Activated CD8-positive, alpha-beta memory T cell treated with anti-CD3 and anti-CD28 coated beads, Interleukin-2, amount 50 U/mL, for 1 hour (primary cell): ENCODE measurements around the gene CLDN15.
A peak's percentile ranks its signal among the peaks of the same experiment; 100 is the strongest.
"Not testable (repeated sequence)": the region's sequence is repeated elsewhere in the genome, so short reads cannot be mapped to it uniquely, and the experiment has no call there.

Experiments
- DNase-seq: peaks from one replicate; pipeline ENCODE4 v3.0.0-alpha.2; 2020; ENCODE audit errors: extremely low read depth

CLDN15 gene

GRCh38 chr7:101237206-101238067 is at the start of gene CLDN15:
CLDN15 (minus strand) TSS chr7:101237802; CDS start chr7:101237581, 221 bp downstream.
- no peak for DNase-seq

GRCh38 chr7:101287032-101287431 is 49.4 kb upstream of the CLDN15 start:
- DNase-seq, result no peak

- DNase-seq, result not testable (repeated sequence)
Measured at GRCh38 chr7:101285880-101286279, 48.3 kb upstream of the CLDN15 start.

GRCh38 chr7:101285171-101285570 is 47.6 kb upstream of the CLDN15 start:
- no peak for DNase-seq

- DNase-seq, result not testable (repeated sequence)
Measured at GRCh38 chr7:101280912-101281311, 43.3 kb upstream of the CLDN15 start.

- no peak for DNase-seq
Measured at GRCh38 chr7:101278461-101279292, 41.1 kb upstream of the CLDN15 start.

GRCh38 chr7:101277155-101277554 is 39.6 kb upstream of the CLDN15 start:
- DNase-seq, result no peak

GRCh38 chr7:101273206-101273605 is 35.6 kb upstream of the CLDN15 start:
- DNase-seq, result no peak

- DNase-seq, result no peak
Measured at GRCh38 chr7:101271021-101271420, 33.4 kb upstream of the CLDN15 start.

- no peak for DNase-seq
Measured at GRCh38 chr7:101269664-101270063, 32.1 kb upstream of the CLDN15 start.

- no peak for DNase-seq
Measured at GRCh38 chr7:101265622-101266516, 28.3 kb upstream of the CLDN15 start.

- DNase-seq, result not testable (repeated sequence)
Measured at GRCh38 chr7:101264102-101264706, 26.6 kb upstream of the CLDN15 start.

GRCh38 chr7:101258243-101258731 is 20.7 kb upstream of the CLDN15 start:
- no peak for DNase-seq

- DNase-seq, result no peak
Measured at GRCh38 chr7:101255796-101256195, 18.2 kb upstream of the CLDN15 start.

GRCh38 chr7:101253199-101253598 is 15.6 kb upstream of the CLDN15 start:
- not testable (repeated sequence) for DNase-seq

GRCh38 chr7:101251871-101252659 is 14.5 kb upstream of the CLDN15 start:
- peak; percentile 90 for DNase-seq

- no peak for DNase-seq
Measured at GRCh38 chr7:101250324-101250723, 12.7 kb upstream of the CLDN15 start.

- DNase-seq, result no peak
Measured at GRCh38 chr7:101248276-101248675, 10.7 kb upstream of the CLDN15 start.

- DNase-seq, result no peak
Measured at GRCh38 chr7:101245147-101245668, 7.6 kb upstream of the CLDN15 start.
